Suprapubic skin (tissue), 4 donors: ENCODE data around the gene TMCC1. TPM values are rescaled to one million over a fixed set of nuclear protein-coding genes. Genes with fewer than 3 reads are reported as not detected.

Experiments
- DNase-seq, 2 donors: peaks; one replicate each; pipeline ENCODE4 v3.0.0-alpha.2; 2019; ENCODE audit warnings: low spot score in 2 of 2
- H3K27ac ChIP-seq: fragments of 200-600 bp; sonication (generic); one replicate; pipeline ENCODE4 v1.5.1; 2019
- H3K27me3 ChIP-seq: fragments of 200-600 bp; sonication (generic); one replicate; pipeline ENCODE4 v1.5.1; 2019
- H3K36me3 ChIP-seq: fragments of 200-600 bp; sonication (generic); one replicate; pipeline ENCODE4 v1.5.1; 2019
- H3K4me1 ChIP-seq: fragments of 200-600 bp; sonication (generic); one replicate; pipeline ENCODE4 v1.5.1; 2019
- H3K4me3 ChIP-seq: fragments of 200-600 bp; sonication (generic); one replicate; pipeline ENCODE4 v1.5.1; 2019; ENCODE audit warnings: mild to moderate bottlenecking
- H3K9me3 ChIP-seq: fragments of 200-600 bp; sonication (generic); one replicate; pipeline ENCODE4 v1.5.1; 2019
- CTCF ChIP-seq, 2 donors: fragments of 200-600 bp in 1 of 2; fragments of 450-650 bp in 1 of 2; sonication (generic) in 1 of 2; IDR thresholded peaks; one replicate each; pipeline ENCODE4 v1.5.1; 2016 to 2019; ENCODE audit warnings: antibody characterized with exemption in 2 of 2, mild to moderate bottlenecking in 1 of 2, moderate library complexity in 1 of 2
- EP300 ChIP-seq: sonication (generic); formaldehyde crosslinking; IDR thresholded peaks from one replicate; pipeline ENCODE4 v1.6.1; 2017; ENCODE audit warnings: antibody characterized with exemption
- POLR2A ChIP-seq, 2 donors: fragments of 450-650 bp; IDR thresholded peaks; one replicate each; pipeline ENCODE4 v1.6.1; 2017; ENCODE audit warnings: antibody characterized with exemption in 2 of 2, mild to moderate bottlenecking in 2 of 2, moderate library complexity in 2 of 2
- POLR2AphosphoS5 ChIP-seq, 3 donors: sonication (generic); formaldehyde crosslinking; IDR thresholded peaks; one replicate each; pipeline ENCODE4 v1.6.1; 2017; ENCODE audit warnings: antibody characterized with exemption in 3 of 3
- WGBS: methylation state at CpG from one replicate; pipeline ENCODE4 v1.1.5; 2018; 5-methylcytosine and 5-hydroxymethylcytosine counted together
- total RNA-seq, 4 donors: library from RNA; depleted of rRNA; stranded (reverse); fragments of >200 nt; gene quantifications; one replicate each; pipeline ENCODE4 v1.1.0, GENCODE V29; 2016

TMCC1 gene
- total RNA-seq, 4 donors from 2014 or later, result 14.6 to 26.4 (median 22.4) TPM

GRCh38 chr3:129673897-129674797, 219.4 kb downstream of the TMCC1 start:
- H3K9me3 ChIP-seq, result no peaks in the 10 kb centered on the region
- peaks cover 13% of the 10 kb centered on the region for H3K36me3 ChIP-seq
- H3K4me3 ChIP-seq, result no peak overlapping the region
- peaks cover 12% of the 10 kb centered on the region for H3K4me1 ChIP-seq
- no peaks in the 10 kb centered on the region for H3K27me3 ChIP-seq
- no peak overlapping the region for H3K27ac ChIP-seq
- WGBS, result 54% methylated on average over 5 of the region's 5 CpGs
- DNase-seq, result no peak
- TF ChIP-seq EP300, result no peak
- no peak for TF ChIP-seq CTCF (IDR thresholded peaks at IDR 0.05)
- TF ChIP-seq POLR2AphosphoS5 (IDR thresholded peaks at IDR 0.05), result no peak
- no peak for TF ChIP-seq POLR2A (IDR thresholded peaks at IDR 0.05)

- H3K27me3 ChIP-seq, result no peaks in the 10 kb centered on the region
- no peak for DNase-seq
- H3K9me3 ChIP-seq, result no peaks in the 10 kb centered on the region
- no peak overlapping the region for H3K27ac ChIP-seq
- no peak overlapping the region for H3K4me3 ChIP-seq
- no peak for TF ChIP-seq POLR2A (IDR thresholded peaks at IDR 0.05)
- no peak for TF ChIP-seq EP300
- no peak for TF ChIP-seq POLR2AphosphoS5 (IDR thresholded peaks at IDR 0.05)
- TF ChIP-seq CTCF (IDR thresholded peaks at IDR 0.05), result no peak
- peaks cover 13% of the 10 kb centered on the region for H3K36me3 ChIP-seq
- H3K4me1 ChIP-seq, result peaks cover 12% of the 10 kb centered on the region
- WGBS, result 48% methylated on average over 2 of the region's 2 CpGs
These were observed 220.5 kb downstream of the TMCC1 start for GRCh38 chr3:129673012-129673411.

- WGBS, result 100% methylated on average over 1 of the region's 1 CpG
- H3K9me3 ChIP-seq, result no peaks in the 10 kb centered on the region
- H3K27me3 ChIP-seq, result no peaks in the 10 kb centered on the region
- H3K27ac ChIP-seq, result no peak overlapping the region
- no peak for TF ChIP-seq POLR2AphosphoS5 (IDR thresholded peaks at IDR 0.05)
- TF ChIP-seq CTCF (IDR thresholded peaks at IDR 0.05), result no peak
- TF ChIP-seq EP300, result no peak
- no peak for TF ChIP-seq POLR2A (IDR thresholded peaks at IDR 0.05)
- H3K4me1 ChIP-seq, result peaks cover 12% of the 10 kb centered on the region
- H3K36me3 ChIP-seq, result peaks cover 13% of the 10 kb centered on the region
- H3K4me3 ChIP-seq, result no peak overlapping the region
- DNase-seq, result no peak
These were observed 221.1 kb downstream of the TMCC1 start for GRCh38 chr3:129672412-129672811.

GRCh38 chr3:129665024-129665768, 228.3 kb downstream of the TMCC1 start:
- no peaks in the 10 kb centered on the region for H3K27me3 ChIP-seq
- 96% methylated on average over 3 of the region's 3 CpGs for WGBS
- H3K4me3 ChIP-seq, result no peak overlapping the region
- peak overlapping the region; percentile 58 for H3K27ac ChIP-seq
- no peak for TF ChIP-seq POLR2AphosphoS5 (IDR thresholded peaks at IDR 0.05)
- TF ChIP-seq POLR2A (IDR thresholded peaks at IDR 0.05), result no peak
- TF ChIP-seq CTCF (IDR thresholded peaks at IDR 0.05), result no peak
- TF ChIP-seq EP300, result no peak
- no peaks in the 10 kb centered on the region for H3K9me3 ChIP-seq
- no peak for DNase-seq
- H3K4me1 ChIP-seq, result peaks cover 36% of the 10 kb centered on the region
- H3K36me3 ChIP-seq, result peaks cover 3% of the 10 kb centered on the region
